GM12874 (cell line): ENCODE data around the gene DTWD1.

Experiments used
- CTCF ChIP-seq: IDR thresholded peaks from 2 replicates; pipeline ENCODE4 v1.5.1; 2011; ENCODE audit warnings: low read depth, mild to moderate bottlenecking, control low read depth, low read length, moderate library complexity; ENCODE audit not compliant: insufficient read depth

The DTWD1 gene

GRCh38 chr15:49696433-49696832, 75.6 kb downstream of the DTWD1 start:
- TF ChIP-seq CTCF, result no peak

GRCh38 chr15:49697121-49697520, 76.3 kb downstream of the DTWD1 start:
- no peak for TF ChIP-seq CTCF
